Activated CD4-positive, CD25-positive, alpha-beta regulatory T cell treated with anti-CD3 and anti-CD28 coated beads, Interleukin-2, amount 50 U/mL, for 16 hours (primary cell): Measurements from ENCODE around the gene LRMDA.

Experiments
- DNase-seq: peaks from one replicate; pipeline ENCODE4 v3.0.0-alpha.2; 2020; ENCODE audit warnings: low read depth, low spot score

The LRMDA gene

GRCh38 chr10:75425291-75426079 lies 5.9 kb upstream of the LRMDA start:
- DNase-seq = no peak

DNA sequence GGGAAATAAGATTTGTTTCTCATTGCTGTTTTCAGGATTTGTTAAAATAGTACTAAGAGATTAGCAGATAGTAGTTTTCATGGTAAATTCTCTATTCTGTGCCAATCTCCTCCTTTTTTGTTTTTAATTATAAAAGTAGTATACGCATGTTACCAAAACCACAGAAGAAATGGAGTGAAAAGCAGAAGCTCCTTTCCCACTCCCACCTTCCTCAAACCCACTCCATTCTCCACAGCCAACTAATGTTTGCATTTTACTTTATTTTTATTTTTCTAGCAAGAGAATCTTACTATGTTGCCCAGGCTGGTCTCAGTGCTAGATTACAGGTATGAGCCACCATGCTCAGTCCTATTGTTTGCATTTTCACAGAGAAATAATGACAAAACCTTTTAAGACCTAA lies 4.5 kb upstream of the LRMDA start:
- no peak for DNase-seq

- no peak for DNase-seq
Observed at GRCh38 chr10:75427951-75428350, 3.5 kb upstream of the LRMDA start.

- no peak for DNase-seq
Observed at GRCh38 chr10:75428434-75429158, 2.8 kb upstream of the LRMDA start.

- no peak for DNase-seq
Observed at GRCh38 chr10:75429159-75429827, 2.1 kb upstream of the LRMDA start.

DNA sequence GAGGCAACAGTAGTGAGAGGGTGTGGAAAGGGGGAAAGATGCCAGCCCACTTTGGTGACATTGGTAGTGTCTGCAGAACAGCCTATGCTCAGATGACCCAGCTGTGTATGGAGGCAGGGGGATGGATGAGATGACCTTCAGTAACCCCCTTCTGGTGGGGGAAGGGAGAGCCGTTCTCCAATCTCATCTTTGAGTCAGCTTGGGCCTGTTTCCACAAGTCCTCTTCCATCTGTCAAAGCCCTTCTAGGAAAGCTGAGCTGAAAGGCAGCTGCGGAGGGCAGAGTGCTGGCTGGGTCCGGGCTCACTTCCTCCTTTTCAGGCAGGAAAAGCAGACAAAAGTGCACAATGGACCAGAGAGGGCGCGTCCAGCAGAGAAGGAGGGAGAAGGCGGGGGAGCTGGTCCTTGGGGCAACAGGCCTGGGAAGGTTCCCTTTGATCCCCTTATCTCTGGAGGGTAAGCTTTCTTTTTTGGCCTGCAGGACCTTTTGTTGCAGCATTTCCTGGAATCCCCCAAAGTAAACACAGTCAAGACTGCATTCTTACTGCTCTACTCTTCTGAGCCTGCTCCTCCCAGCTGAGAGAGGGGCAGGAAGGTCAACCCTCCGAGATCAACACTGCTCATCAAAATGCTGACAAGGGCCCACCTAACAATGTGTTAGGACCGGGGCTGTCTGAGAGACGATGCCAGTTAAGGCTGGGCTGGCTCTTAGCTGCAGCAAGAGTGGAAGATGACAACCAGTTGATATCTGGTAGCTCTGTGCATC lies 1.2 kb upstream of the LRMDA start:
- DNase-seq = no peak

- DNase-seq = no peak
Observed at GRCh38 chr10:75432176-75432575, 752 bp downstream of the LRMDA start.

DNA sequence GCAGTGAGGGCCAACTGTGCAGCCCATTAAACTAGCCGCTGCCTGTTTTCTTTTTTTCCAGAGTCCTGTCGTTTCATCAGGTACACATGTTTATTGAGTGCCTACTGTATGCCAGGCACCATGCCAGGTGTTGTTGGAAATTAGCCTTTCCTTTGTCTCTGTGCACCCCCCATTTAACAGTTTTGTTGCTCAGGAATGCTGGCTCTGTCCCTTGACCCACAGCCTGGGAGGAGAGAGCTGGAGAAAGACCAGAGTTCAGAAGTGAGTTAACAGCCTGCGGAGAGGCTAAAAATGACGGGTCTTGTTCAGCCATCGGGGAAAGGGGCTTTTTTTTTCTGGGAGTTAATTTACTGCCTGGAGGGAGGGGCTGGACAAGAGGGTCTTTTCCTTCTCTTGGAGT lies 1.3 kb downstream of the LRMDA start:
- DNase-seq = no peak

DNA sequence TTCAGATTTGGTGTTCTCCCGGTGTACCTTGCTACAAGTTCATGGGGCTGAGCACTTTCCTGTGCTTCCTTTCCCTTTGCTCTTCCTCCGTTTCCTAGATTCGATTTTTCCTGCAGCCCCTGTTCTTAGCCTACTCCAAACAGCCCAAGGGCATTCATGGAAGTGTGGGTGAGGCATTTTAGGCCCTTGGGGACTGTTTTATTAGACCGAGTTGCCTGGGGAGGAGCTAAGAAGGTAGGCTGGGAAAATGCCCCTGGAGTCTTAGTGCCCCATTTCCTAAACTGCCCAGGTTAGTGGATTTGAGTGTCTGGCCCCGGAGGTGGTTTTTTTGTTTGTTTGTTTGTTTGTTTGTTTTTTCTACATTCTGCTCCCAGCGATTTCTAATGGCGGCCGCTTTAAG lies 1.8 kb downstream of the LRMDA start:
- no peak for DNase-seq

GRCh38 chr10:75434291-75434690 lies 2.9 kb downstream of the LRMDA start:
- no peak for DNase-seq

DNA sequence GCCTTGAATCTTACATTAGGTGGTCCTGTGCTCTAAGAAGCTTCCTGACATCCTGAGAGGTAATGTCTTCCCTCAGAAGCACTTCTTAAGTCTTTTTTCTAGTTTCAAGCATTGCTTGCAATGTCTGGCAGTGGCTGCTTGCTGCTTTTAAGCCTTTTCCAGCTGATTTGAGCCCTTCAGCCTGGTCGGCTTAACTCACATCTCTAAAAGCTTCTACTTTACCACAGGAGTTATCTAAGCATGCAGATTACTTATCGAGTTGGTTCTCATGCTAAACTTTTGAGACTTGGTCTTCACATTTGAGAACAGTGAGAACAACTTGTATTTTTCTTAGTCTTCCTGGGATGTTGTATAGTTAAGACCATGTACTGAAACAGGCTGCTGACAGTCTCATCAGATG lies 3.9 kb downstream of the LRMDA start:
- no peak for DNase-seq

GRCh38 chr10:75436896-75437295 lies 5.5 kb downstream of the LRMDA start:
- no peak for DNase-seq

DNA sequence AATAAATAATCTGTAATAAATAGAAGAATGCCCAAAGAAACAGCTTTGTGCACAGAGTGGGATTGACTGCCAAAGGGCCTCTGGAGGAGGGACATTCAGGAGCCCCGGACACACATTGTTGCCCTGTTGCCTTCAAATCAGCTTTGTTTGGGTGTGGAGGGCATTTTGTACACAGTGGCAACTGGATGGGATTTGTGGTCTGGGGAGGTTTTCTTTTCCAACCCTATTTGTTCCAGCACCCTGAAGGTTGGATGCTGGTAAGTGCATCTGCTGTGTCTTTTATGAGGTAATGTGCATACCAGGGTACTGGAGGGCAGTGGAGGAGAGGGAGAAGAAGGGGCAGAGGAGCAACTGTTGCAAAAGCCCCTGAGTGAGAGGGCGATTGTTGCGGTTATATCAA lies 6.3 kb downstream of the LRMDA start:
- no peak for DNase-seq

DNA sequence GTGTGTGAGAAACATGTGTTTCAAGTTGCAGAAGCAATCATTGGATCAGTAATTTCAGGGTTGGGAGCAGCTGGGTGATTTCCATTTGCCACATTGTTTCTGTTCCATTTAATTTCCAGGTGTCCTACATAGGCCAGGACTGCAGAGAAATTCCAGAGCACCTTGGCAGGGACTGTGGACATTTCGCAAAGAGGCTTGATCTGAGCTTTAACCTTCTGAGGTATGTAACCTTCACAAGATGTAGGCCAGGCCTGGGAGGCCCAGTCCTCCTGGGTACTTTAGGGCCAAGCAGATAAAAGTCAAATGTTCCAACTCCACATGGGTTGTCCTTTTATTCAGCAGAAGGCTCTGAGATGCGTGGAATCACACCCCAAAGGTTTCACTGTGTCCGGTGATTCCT lies 6.9 kb downstream of the LRMDA start:
- DNase-seq = no peak

DNA sequence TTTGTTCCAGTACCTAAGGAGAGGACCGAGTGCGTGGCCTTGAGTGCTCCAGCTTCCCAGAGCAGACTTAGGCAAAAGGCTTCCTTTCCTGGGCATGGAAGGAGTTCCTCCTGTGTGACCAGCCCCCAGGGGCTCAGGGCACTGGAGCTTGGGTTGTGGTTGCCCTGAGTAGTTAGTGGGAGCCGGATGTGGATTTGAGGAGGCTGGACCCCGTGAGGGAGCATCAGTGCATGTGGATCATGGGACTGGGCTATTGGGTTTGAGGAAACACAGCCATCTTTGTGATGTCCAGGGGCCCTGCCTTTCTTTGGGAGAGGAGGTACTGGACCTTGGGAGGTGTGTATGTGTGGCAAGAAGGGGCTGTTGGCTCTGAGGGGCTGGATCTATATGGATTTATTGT lies 8.4 kb downstream of the LRMDA start:
- DNase-seq = no peak

DNA sequence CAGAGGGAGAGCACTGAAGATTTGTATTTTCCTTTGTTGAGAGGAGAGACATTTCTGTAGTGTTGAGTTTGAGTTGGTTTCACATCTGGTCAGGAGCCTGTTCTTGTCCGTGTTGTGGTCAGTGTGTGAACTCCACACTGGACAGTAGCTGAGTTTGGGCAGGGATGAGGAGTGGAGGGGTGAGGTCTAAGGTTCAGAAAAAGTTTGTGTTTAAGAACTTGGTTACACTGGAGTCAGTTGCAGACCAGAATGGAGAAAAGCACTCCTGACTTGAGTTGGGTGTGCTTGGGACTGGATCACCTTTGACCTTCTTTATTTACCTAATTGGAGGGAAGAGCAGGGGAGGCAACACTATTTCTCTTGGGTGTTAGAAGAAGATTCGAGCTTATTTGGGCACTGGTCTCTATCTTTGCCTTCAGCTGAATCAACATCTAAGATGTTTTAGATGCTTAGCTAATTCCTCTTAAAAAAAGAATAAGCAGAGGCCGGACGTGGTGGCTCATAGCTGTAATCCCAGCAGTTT lies 8.9 kb downstream of the LRMDA start:
- DNase-seq = no peak

DNA sequence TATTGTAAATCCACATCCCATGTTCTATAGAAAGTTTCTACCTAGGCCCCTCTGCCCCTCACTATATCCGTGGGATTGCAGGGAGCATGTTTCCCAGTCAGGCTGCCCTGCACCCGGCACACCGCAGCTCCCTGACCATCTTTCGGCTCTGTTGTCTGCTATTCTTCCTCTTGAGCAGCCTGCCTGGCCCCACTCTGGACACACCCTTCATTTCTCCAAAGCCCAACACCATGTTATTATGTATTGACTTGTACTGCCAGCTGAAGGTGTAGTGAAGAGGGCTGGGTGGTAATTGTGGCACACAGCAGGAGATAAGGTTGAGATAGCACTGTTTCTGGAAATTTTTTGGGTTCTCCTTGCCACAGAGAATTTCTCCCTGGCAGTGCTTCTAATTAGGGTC lies 9.8 kb downstream of the LRMDA start:
- no peak for DNase-seq

DNA sequence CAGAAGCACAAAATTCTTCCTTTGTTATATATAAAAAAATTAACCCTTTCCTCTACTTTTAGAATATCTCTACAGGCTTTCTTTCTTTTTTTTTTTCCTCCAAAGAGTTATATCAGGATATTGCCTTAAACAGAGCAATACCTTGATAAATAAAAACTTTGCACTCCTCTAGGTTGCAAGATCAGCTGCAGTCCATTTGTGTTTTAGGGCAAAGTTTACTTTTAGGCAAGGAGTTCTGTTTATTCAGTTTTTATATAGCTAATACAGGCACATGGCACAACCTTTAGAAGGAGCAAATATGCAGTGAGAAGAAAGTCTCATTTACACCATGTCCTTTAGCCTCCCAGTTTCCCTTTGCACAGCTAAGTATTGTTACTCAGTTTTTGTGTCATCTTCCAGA lies 10.3 kb downstream of the LRMDA start:
- no peak for DNase-seq

GRCh38 chr10:75443362-75443761 lies 11.9 kb downstream of the LRMDA start:
- DNase-seq = no peak

GRCh38 chr10:75444781-75445386 lies 13.5 kb downstream of the LRMDA start:
- DNase-seq = no peak

GRCh38 chr10:75446508-75446907 lies 15.1 kb downstream of the LRMDA start:
- no peak for DNase-seq
